SU-DHL-6 (cell line): Measurements from ENCODE around the gene NPAS2.

Experiments used
- CTCF ChIP-seq: fragments of 200-600 bp; sonication (generic); IDR thresholded peaks from one replicate; pipeline ENCODE4 v1.5.1; 2017; ENCODE audit warnings: antibody characterized with exemption, mild to moderate bottlenecking, low read length, moderate library complexity; ENCODE audit not compliant: insufficient read depth, poor library complexity, severe bottlenecking
- EZH2phosphoT487 ChIP-seq: fragments of 200-600 bp; sonication (generic), shearing (Covaris generic); conservative IDR thresholded peaks from 2 replicates; pipeline ENCODE4 v1.6.1; 2018; ENCODE audit warnings: mild to moderate bottlenecking, antibody characterized with exemption, low read length, moderate library complexity, mixed read lengths

GRCh38 chr2:100894105-100894795, 74.3 kb downstream of the NPAS2 start:
- TF ChIP-seq CTCF (no peak), EZH2phosphoT487 (no peak)
